Skeletal muscle satellite cell (primary cell): ENCODE data around the gene ATP8A2.
"Not testable (repeated sequence)": the region's sequence is repeated elsewhere in the genome, so short reads cannot be mapped to it uniquely, and the experiment has no call there.

Experiments used
- H3K27me3 ChIP-seq: 2 replicates; pipeline ENCODE4 v1.7.0; 2013; ENCODE audit warnings: low read length; ENCODE audit not compliant: control insufficient read depth, insufficient read depth
- H3K36me3 ChIP-seq: 2 replicates; pipeline ENCODE4 v1.7.0; 2013; ENCODE audit warnings: mild to moderate bottlenecking, control low read depth, low read length; ENCODE audit not compliant: insufficient read depth
- H3K4me1 ChIP-seq: 2 replicates; pipeline ENCODE4 v1.7.0; 2013; ENCODE audit warnings: low read length; ENCODE audit not compliant: control insufficient read depth, insufficient read depth
- H3K4me2 ChIP-seq: 2 replicates; pipeline ENCODE4 v1.7.0; 2013; ENCODE audit warnings: mild to moderate bottlenecking, low read length
- H3K4me3 ChIP-seq: 2 replicates; pipeline ENCODE4 v1.7.0; 2013; ENCODE audit warnings: low read length
- H3K9ac ChIP-seq: 2 replicates; pipeline ENCODE4 v1.7.0; 2013; ENCODE audit warnings: mild to moderate bottlenecking, low read depth, low read length, moderate library complexity
- H3K9me3 ChIP-seq: replicated peaks from 2 replicates; pipeline ENCODE4 v1.7.0; 2013; ENCODE audit warnings: mild to moderate bottlenecking, control low read depth, low read length

The ATP8A2 gene

GRCh38 chr13:25821776-25822175, 450.0 kb downstream of the ATP8A2 start:
- Histone ChIP-seq H3K9ac (no peak overlapping the region), H3K4me1 (no peaks in the 10 kb centered on the region), H3K9me3 (no peaks in the 10 kb centered on the region), H3K27me3 (no peaks in the 10 kb centered on the region), H3K4me2 (no peak overlapping the region), H3K4me3 (no peak overlapping the region), H3K36me3 (no peaks in the 10 kb centered on the region)

- H3K36me3 ChIP-seq, result not testable (repeated sequence)
Measured at GRCh38 chr13:25827221-25827620, 455.4 kb downstream of the ATP8A2 start.

DNA sequence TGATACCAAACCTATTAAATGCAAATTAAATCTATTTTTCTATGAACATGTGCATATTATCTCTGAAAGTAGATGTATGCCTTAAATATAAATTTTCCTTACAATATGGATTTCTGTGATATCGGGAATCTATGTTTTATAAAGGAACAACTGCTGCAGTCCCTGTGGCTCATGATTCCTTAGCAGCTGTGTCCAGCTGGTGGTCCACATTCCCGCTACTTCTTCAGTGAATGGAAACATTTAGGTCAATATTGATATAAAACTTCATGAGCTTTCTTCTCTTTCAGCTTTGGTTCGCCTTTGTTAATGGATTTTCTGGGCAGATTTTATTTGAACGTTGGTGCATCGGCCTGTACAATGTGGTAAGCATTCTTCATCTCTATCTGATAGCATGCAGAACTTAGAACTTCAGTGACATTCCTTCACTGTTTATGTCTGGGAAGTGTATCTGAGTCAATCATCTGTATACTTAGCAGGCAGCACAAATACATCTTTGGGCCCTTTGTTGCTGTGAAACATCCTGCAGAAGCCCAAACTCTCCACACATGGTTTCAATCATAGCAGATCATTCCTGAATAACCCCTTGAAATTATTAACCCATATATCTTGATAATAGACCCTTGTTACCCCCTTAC, 456.2 kb downstream of the ATP8A2 start:
- Histone ChIP-seq H3K4me1 (no peaks in the 10 kb centered on the region), H3K9ac (no peak overlapping the region), H3K4me3 (no peak overlapping the region), H3K27me3 (peaks cover 3% of the 10 kb centered on the region), H3K4me2 (no peak overlapping the region), H3K36me3 (no peaks in the 10 kb centered on the region), H3K9me3 (no peaks in the 10 kb centered on the region)

More at GRCh38 chr13:25827221-25827620, 455.4 kb downstream of the ATP8A2 start:
- H3K9ac ChIP-seq, H3K27me3 ChIP-seq, H3K4me1 ChIP-seq, H3K4me2 ChIP-seq, H3K9me3 ChIP-seq, H3K4me3 ChIP-seq: not testable (repeated sequence)

- Histone ChIP-seq H3K4me3 (no peak overlapping the region), H3K9me3 (no peaks in the 10 kb centered on the region), H3K36me3 (no peaks in the 10 kb centered on the region), H3K27me3 (peaks cover 4% of the 10 kb centered on the region), H3K4me1 (no peaks in the 10 kb centered on the region), H3K4me2 (no peak overlapping the region), H3K9ac (no peak overlapping the region)
Measured at GRCh38 chr13:25833761-25834160, 462.0 kb downstream of the ATP8A2 start.

- H3K9ac ChIP-seq, result no peak overlapping the region
- no peak overlapping the region for H3K4me2 ChIP-seq
- peaks cover 4% of the 10 kb centered on the region for H3K27me3 ChIP-seq
- H3K4me3 ChIP-seq, result no peak overlapping the region
- H3K36me3 ChIP-seq, result no peaks in the 10 kb centered on the region
- H3K9me3 ChIP-seq, result no peaks in the 10 kb centered on the region
- H3K4me1 ChIP-seq, result peaks cover 12% of the 10 kb centered on the region
Measured at GRCh38 chr13:25836574-25837336, 465.0 kb downstream of the ATP8A2 start.

GRCh38 chr13:25839371-25839770, 467.6 kb downstream of the ATP8A2 start:
- Histone ChIP-seq H3K9ac (no peak overlapping the region), H3K4me3 (no peak overlapping the region), H3K4me1 (peaks cover 12% of the 10 kb centered on the region), H3K27me3 (peaks cover 7% of the 10 kb centered on the region), H3K36me3 (no peaks in the 10 kb centered on the region), H3K4me2 (no peak overlapping the region), H3K9me3 (no peaks in the 10 kb centered on the region)

DNA sequence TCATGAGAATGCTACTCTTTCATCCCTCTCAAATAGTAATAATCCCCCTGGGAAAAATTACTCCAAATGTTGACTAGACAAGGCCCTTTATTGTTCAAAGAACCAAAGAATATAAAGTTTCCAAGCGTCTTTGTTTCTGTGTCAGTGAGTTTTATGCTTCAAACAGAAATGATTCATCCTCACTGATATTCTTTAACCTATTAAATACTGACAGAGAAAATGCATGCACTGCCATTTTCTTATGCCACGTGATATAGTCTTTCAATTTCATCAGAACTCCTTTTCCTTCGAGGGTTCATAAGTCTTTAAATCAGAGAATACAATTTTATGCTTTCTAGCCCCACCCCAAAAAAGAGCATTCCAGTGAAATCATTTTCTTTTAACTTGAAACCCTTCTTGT, 468.5 kb downstream of the ATP8A2 start:
- H3K4me3 ChIP-seq, result no peak overlapping the region
- no peaks in the 10 kb centered on the region for H3K36me3 ChIP-seq
- H3K27me3 ChIP-seq, result peaks cover 3% of the 10 kb centered on the region
- H3K9me3 ChIP-seq, result no peaks in the 10 kb centered on the region
- H3K9ac ChIP-seq, result no peak overlapping the region
- H3K4me1 ChIP-seq, result peaks cover 12% of the 10 kb centered on the region
- no peak overlapping the region for H3K4me2 ChIP-seq

GRCh38 chr13:25840931-25841330, 469.2 kb downstream of the ATP8A2 start:
- no peaks in the 10 kb centered on the region for H3K9me3 ChIP-seq
- no peaks in the 10 kb centered on the region for H3K36me3 ChIP-seq
- no peak overlapping the region for H3K4me3 ChIP-seq
- H3K4me2 ChIP-seq, result no peak overlapping the region
- H3K9ac ChIP-seq, result no peak overlapping the region
- peaks cover 12% of the 10 kb centered on the region for H3K4me1 ChIP-seq
- peaks cover 3% of the 10 kb centered on the region for H3K27me3 ChIP-seq

DNA sequence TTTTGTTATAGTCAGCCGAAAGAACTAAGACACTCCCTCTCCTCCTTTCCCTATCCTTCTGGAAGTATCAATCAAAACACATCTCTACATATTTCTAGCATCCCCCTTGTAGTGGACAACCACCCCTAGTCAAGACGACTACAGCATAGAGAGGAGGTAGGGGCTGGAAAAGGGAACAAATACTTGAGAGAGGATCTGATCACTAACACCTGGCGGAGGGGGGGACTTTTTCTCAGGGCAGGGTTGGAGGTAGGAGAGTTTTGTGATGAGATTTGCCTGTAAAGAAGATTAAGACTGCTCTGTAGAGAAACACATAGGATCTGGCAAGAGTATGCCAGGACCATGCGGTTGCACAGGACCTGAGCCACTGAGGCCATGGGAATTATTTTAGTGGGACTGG, 471.9 kb downstream of the ATP8A2 start:
- Histone ChIP-seq H3K4me2 (no peak overlapping the region), H3K4me3 (no peak overlapping the region), H3K9me3 (no peaks in the 10 kb centered on the region), H3K9ac (no peak overlapping the region), H3K27me3 (peaks cover 3% of the 10 kb centered on the region), H3K36me3 (no peaks in the 10 kb centered on the region), H3K4me1 (peaks cover 13% of the 10 kb centered on the region)

- no peak overlapping the region for H3K9ac ChIP-seq
Measured at GRCh38 chr13:25844559-25845434, 473.0 kb downstream of the ATP8A2 start.

DNA sequence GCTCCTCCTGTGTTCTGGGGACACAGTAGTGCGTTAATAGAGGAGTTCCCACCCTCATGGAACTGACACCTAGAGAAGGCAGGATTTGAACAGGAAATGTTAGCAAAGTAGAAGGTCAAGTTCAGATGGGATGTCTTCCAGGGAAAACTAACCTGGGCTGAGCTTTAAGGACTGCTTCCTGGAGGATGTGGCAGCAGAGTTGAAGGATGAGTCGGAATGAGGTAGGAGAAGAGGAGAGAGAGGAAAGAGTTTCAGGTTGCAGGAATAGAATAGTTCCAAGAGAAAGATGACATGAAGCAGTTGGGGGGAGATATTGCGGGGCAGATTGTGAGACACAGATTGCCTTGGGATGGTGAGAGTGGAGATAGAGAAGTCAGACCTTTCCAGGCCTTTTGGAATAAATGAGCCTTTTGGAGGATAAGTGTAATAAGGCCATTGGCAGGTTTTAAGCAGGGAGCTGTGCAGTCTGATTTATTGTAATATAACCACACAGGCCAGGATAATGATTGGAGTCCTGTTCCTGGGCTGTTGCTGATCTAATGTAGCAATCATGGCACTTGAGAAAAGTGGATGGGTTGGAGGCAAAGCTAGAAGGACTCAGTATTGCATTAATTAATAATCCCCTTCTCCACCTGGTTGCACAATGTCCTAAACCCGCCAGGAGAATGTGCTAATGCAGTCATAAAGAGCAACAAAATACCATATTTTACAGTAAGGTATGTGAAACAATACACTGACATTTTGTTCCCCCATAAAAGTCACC, 474.6 kb downstream of the ATP8A2 start:
- H3K9ac ChIP-seq, result no peak overlapping the region
- H3K4me1 ChIP-seq, result peaks cover 12% of the 10 kb centered on the region
- no peak overlapping the region for H3K4me2 ChIP-seq
- no peaks in the 10 kb centered on the region for H3K36me3 ChIP-seq
- H3K4me3 ChIP-seq, result no peak overlapping the region
- no peaks in the 10 kb centered on the region for H3K9me3 ChIP-seq
- peaks cover 3% of the 10 kb centered on the region for H3K27me3 ChIP-seq

More at GRCh38 chr13:25844559-25845434, 473.0 kb downstream of the ATP8A2 start:
- peaks cover 23% of the 10 kb centered on the region for H3K4me1 ChIP-seq
- H3K9me3 ChIP-seq, result no peaks in the 10 kb centered on the region
- peaks cover 3% of the 10 kb centered on the region for H3K27me3 ChIP-seq
- H3K36me3 ChIP-seq, result no peaks in the 10 kb centered on the region
- H3K4me3 ChIP-seq, result no peak overlapping the region
- H3K4me2 ChIP-seq, result no peak overlapping the region
